ENCODE results near the gene SIRT5. TPM values are rescaled to one million over a fixed set of nuclear protein-coding genes. Genes with fewer than 3 reads are reported as not detected.
A peak's percentile ranks its signal among the peaks of the same experiment; 100 is the strongest.

Gene SIRT5
- total RNA-seq, 1 experiment from 2014 or later, result 13.8 TPM

DNA sequence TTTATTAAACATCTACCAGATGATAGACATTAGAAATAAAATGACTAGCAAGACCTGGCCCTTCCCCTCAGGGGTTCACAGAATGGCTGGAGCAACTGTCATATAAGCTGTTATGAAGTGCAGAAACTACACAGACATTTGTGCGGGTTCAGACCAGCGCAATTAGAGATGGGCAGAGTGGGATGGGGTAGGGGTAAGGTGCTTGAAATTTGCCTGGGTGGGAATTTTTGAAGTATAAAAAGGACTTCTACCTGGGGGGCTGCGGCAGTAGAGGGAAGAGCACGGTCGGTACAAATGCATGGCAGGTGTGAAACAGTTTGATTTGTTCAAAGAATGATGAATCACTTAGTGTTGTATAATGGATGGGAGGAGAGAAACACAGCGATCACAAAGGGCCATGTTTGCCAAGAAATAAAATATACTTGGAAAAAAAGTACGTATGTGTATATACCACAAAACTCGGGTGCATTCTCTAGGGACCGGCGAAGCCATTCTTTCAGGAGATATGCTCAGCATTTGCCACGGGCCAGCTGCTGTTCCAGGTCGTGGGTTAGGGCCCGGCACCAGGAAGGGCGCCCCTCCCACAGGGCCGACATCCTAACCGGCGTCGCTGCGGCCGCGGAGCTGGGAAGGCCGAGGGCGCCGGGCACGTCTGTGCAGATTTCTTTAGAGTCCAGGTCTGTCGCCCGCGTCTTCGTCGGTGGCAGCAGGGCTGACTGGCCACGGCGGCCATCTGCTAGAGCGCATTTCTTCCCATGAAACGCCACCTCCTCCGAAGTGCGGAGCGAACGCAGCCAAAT lies 39.9 kb downstream of the SIRT5 start:
- Histone ChIP-seq H2AFZ (ENCODE audit: low read depth, low read length, poor library complexity, severe bottlenecking) (peak overlapping the region; percentile 34), H3K4me1 (ENCODE audit: control insufficient read depth in 1 of 2, insufficient read depth in 2 of 2, low read length in 2 of 2) (peaks cover 11 to 23% of the 10 kb centered on the region in 2 experiments; a peak in 3 of 4 replicates), H3K79me2 (ENCODE audit: insufficient read depth, low read length) (peaks cover 38% of the 10 kb centered on the region), H3K27ac (ENCODE audit: low read depth, low read length) (peak overlapping the region; percentile 71), H3K4me2 (ENCODE audit: low read length) (peak overlapping the region; percentile 76), H3K9me2 (ENCODE audit: insufficient read depth) (no peaks in the 10 kb centered on the region), H3K36me3 (ENCODE audit: control insufficient read depth in 1 of 2, insufficient read depth in 2 of 2, low read length in 2 of 2) (peaks cover 25 to 26% of the 10 kb centered on the region in 2 experiments; a peak in 3 of 4 replicates), H3K4me3 (replicated peaks in 1 of 2; ENCODE audit: low read depth in 1 of 2, low read length in 2 of 2) (peak overlapping the region; percentile 94 to 98), H4K20me1 (ENCODE audit: insufficient read depth) (peaks cover 7% of the 10 kb centered on the region; the same call in 1 of the 2 replicates), H3K9me3 (ENCODE audit: control insufficient read depth in 1 of 2, insufficient read depth in 1 of 2, low read depth in 1 of 2, low read length in 2 of 2) (no peaks in the 10 kb centered on the region), H3K9ac (ENCODE audit: low read length) (peak overlapping the region; percentile 87), H3K27me3 (ENCODE audit: insufficient read depth, low read length) (no peaks in the 10 kb centered on the region)
- ATAC-seq, result peak; percentile 36
- ChIA-PET CTCF (interaction anchor here (1.1 to 2.5 kb wide), 4 partner anchors 10 to 279 kb away, joined by 3 to 20 read pairs (median 8); partner anchors contain the start of gene SIRT5), POLR2A (interaction anchor here (0.9 to 1.2 kb wide), 4 partner anchors 9 to 286 kb away, joined by 3 to 5 read pairs (median 3); partner anchors contain the start of gene TBC1D7), RAD21 (ENCODE audit: low non-redundant PET in 1 of 2, low total read pairs in 2 of 2, uncharacterized antibody in 2 of 2, unreplicated experiment in 2 of 2) (interaction anchor here in 1 of 2 experiments (1.7 kb wide), 1 partner anchor 39 kb away, joined by 4 read pairs; the partner anchor contains the start of gene SIRT5)
- intact Hi-C loops (cut with micrococcal nuclease), result loop anchor here (2.0 kb wide), 1 partner anchor 40 kb away; the partner anchor contains the start of gene SIRT5
- TF ChIP-seq SRF (IDR thresholded peaks at IDR 0.05; ENCODE audit: low read depth) (no peak), POLR2AphosphoS5 (IDR thresholded peaks at IDR 0.05; ENCODE audit: low read depth, low read length) (no peak), ZFX (IDR thresholded peaks at IDR 0.05) (no peak), CBX3 (IDR thresholded peaks at IDR 0.05; ENCODE audit: low read depth) (no peak), ELF1 (IDR thresholded peaks at IDR 0.05; ENCODE audit: borderline replicate concordance, low read depth) (no peak), CEBPB (IDR thresholded peaks at IDR 0.05; ENCODE audit: low read depth) (no peak), SP1 (IDR thresholded peaks at IDR 0.05; ENCODE audit: low read depth) (no peak), ZNF274 (IDR thresholded peaks at IDR 0.05; ENCODE audit: low read depth, low read length) (no peak), EZH2phosphoT487 (IDR thresholded peaks at IDR 0.05; ENCODE audit: borderline replicate concordance) (no peak), YY1 (IDR thresholded peaks at IDR 0.05; ENCODE audit: extremely low read depth, insufficient replicate concordance, low read depth, low read length) (no peak), FOSL1 (IDR thresholded peaks at IDR 0.05; ENCODE audit: low read depth) (no peak), SIN3A (IDR thresholded peaks at IDR 0.05; ENCODE audit: low read depth) (no peak), EZH2 (IDR thresholded peaks at IDR 0.05) (no peak), TCF7L2 (IDR thresholded peaks at IDR 0.05; ENCODE audit: borderline replicate concordance, extremely low read depth, insufficient read depth, insufficient read length) (no peak), POLR2A (IDR thresholded peaks at IDR 0.05; ENCODE audit: borderline replicate concordance, extremely low read depth, insufficient read depth, insufficient read length) (no peak), JUND (IDR thresholded peaks at IDR 0.05) (no peak), RAD21 (IDR thresholded peaks at IDR 0.05; ENCODE audit: low read depth) (no peak)
- TF ChIP-seq, protein P1, sequence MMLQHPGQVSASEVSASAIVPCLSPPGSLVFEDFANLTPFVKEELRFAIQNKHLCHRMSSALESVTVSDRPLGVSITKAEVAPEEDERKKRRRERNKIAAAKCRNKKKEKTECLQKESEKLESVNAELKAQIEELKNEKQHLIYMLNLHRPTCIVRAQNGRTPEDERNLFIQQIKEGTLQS (IDR thresholded peaks at IDR 0.05), result no peak
- TF ChIP-seq, protein P2, sequence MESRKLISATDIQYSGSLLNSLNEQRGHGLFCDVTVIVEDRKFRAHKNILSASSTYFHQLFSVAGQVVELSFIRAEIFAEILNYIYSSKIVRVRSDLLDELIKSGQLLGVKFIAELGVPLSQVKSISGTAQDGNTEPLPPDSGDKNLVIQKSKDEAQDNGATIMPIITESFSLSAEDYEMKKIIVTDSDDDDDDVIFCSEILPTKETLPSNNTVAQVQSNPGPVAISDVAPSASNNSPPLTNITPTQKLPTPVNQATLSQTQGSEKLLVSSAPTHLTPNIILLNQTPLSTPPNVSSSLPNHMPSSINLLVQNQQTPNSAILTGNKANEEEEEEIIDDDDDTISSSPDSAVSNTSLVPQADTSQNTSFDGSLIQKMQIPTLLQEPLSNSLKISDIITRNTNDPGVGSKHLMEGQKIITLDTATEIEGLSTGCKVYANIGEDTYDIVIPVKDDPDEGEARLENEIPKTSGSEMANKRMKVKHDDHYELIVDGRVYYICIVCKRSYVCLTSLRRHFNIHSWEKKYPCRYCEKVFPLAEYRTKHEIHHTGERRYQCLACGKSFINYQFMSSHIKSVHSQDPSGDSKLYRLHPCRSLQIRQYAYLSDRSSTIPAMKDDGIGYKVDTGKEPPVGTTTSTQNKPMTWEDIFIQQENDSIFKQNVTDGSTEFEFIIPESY (IDR thresholded peaks at IDR 0.05; ENCODE audit: extremely low read depth, insufficient replicate concordance, low read length), result no peak
- TF ChIP-seq, protein P3, sequence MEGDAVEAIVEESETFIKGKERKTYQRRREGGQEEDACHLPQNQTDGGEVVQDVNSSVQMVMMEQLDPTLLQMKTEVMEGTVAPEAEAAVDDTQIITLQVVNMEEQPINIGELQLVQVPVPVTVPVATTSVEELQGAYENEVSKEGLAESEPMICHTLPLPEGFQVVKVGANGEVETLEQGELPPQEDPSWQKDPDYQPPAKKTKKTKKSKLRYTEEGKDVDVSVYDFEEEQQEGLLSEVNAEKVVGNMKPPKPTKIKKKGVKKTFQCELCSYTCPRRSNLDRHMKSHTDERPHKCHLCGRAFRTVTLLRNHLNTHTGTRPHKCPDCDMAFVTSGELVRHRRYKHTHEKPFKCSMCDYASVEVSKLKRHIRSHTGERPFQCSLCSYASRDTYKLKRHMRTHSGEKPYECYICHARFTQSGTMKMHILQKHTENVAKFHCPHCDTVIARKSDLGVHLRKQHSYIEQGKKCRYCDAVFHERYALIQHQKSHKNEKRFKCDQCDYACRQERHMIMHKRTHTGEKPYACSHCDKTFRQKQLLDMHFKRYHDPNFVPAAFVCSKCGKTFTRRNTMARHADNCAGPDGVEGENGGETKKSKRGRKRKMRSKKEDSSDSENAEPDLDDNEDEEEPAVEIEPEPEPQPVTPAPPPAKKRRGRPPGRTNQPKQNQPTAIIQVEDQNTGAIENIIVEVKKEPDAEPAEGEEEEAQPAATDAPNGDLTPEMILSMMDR (IDR thresholded peaks at IDR 0.05 in 2 of 3, conservative IDR thresholded peaks at IDR 0.05 in 1 of 3; ENCODE audit: borderline replicate concordance in 1 of 3, insufficient read depth in 1 of 3, low read depth in 2 of 3, low read length in 2 of 3), result no peak
- DNase-seq (ENCODE audit: low read depth, low spot score), result no peak
- TSS peak; percentile 76 for BruUV-seq (replicated peaks)
